HepG2 (cell line): ENCODE data around the gene NAV3. TPM values are rescaled to one million over a fixed set of nuclear protein-coding genes. Genes with fewer than 3 reads are reported as not detected.

Experiments
- ATAC-seq: fragments of 200-7000 bp; cut with Tn5 transposase; 3 replicates; pipeline ENCODE4 v1.9.1; 2020; ENCODE audit warnings: mild to moderate bottlenecking, moderate library complexity
- BruUV-seq: library from RNA; stranded (reverse); fragments of 400-500 nt; replicated peaks from 2 replicates; lab custom pipeline; 2021; lab: Mats Ljungman, UMichigan
- CTCF ChIA-PET: fragments of 300-600 bp; formaldehyde crosslinking; extraction: SDS; loops from one replicate; lab custom pipeline; 2021; ENCODE audit warnings: low total read pairs, inconsistent platforms, low intra/inter-chr PET ratio; lab: Yijun Ruan, JAX
- POLR2A ChIA-PET: fragments of 350-600 bp; sonication (Branson Sonifier 250); formaldehyde crosslinking; loops from one replicate; lab custom pipeline; 2020; ENCODE audit warnings: antibody characterized with exemption, inconsistent platforms; lab: Yijun Ruan, JAX
- DNase-seq: peaks from one replicate; pipeline ENCODE4 v3.0.0-alpha.2; 2015; ENCODE audit warnings: low spot score
- FAIRE-seq: peaks from 3 replicates; lab custom pipeline; 2011; peaks lifted over from hg19 to GRCh38; lab: Jason Lieb, UNC
- H2AFZ ChIP-seq: one replicate; pipeline ENCODE4 v1.6.1; 2011; ENCODE audit warnings: low read length, inconsistent platforms
- H3K27ac ChIP-seq: fragments of 300-600 bp; 3 replicates; pipeline ENCODE4 v1.8.0; 2011; ENCODE audit warnings: mixed run types, mild to moderate bottlenecking, mixed read lengths, low read length, inconsistent platforms; ENCODE audit not compliant: insufficient read depth; ENCODE audit errors: extremely low read length
- H3K27me3 ChIP-seq, 2 experiments: fragments of 200-600 bp in 1 of 2; 2 replicates in 1 of 2; 3 replicates in 1 of 2; pipeline versions ENCODE4 v1.6.0 to v1.8.0; 2011; ENCODE audit warnings: low read length in 2 of 2, mild to moderate bottlenecking in 2 of 2, moderate library complexity in 2 of 2, inconsistent platforms in 1 of 2; ENCODE audit not compliant: insufficient read depth in 2 of 2, control insufficient read depth in 1 of 2
- H3K36me3 ChIP-seq, 2 experiments: fragments of 200-600 bp in 1 of 2; replicated peaks in 1 of 2; 2 replicates in 1 of 2; 3 replicates in 1 of 2; pipeline versions ENCODE4 v1.5.1 to v1.8.0; 2011; ENCODE audit warnings: low read length in 2 of 2, inconsistent platforms in 1 of 2; ENCODE audit not compliant: insufficient read depth in 2 of 2, control insufficient read depth in 1 of 2
- H3K4me1 ChIP-seq: 2 replicates; pipeline ENCODE4 v1.5.1; 2012; ENCODE audit warnings: low read length, inconsistent platforms; ENCODE audit not compliant: insufficient read depth
- H3K4me2 ChIP-seq: 2 replicates; pipeline ENCODE4 v1.6.0; 2011; ENCODE audit warnings: low read depth, low read length, inconsistent platforms
- H3K4me3 ChIP-seq, 3 experiments: fragments of 200-600 bp in 1 of 3; sonication (generic), shearing (Covaris generic) in 1 of 3; replicated peaks in 1 of 3; 2 replicates each; pipeline ENCODE4 v1.5.1; 2011 to 2016; ENCODE audit warnings: low read length in 3 of 3, inconsistent platforms in 2 of 3, low read depth in 2 of 3, mild to moderate bottlenecking in 2 of 3, control low read depth in 1 of 3, mixed read lengths in 1 of 3; ENCODE audit not compliant: insufficient read depth in 1 of 3
- H3K79me2 ChIP-seq: one replicate; pipeline ENCODE4 v1.6.1; 2011; ENCODE audit warnings: low read length, inconsistent platforms; ENCODE audit not compliant: insufficient read depth
- H3K9ac ChIP-seq: 2 replicates; pipeline ENCODE4 v1.6.0; 2011; ENCODE audit warnings: mild to moderate bottlenecking, low read depth, low read length, inconsistent platforms; ENCODE audit not compliant: insufficient read depth
- H3K9me3 ChIP-seq: 2 replicates; pipeline ENCODE4 v1.5.1; 2012; ENCODE audit warnings: mild to moderate bottlenecking, low read length
- H4K20me1 ChIP-seq: 2 replicates; pipeline ENCODE4 v1.6.0; 2011; ENCODE audit warnings: inconsistent platforms, mild to moderate bottlenecking, low read length, moderate library complexity; ENCODE audit not compliant: insufficient read depth
- CEBPG ChIP-seq: IDR thresholded peaks from 2 replicates; pipeline ENCODE4 v1.6.1; 2016
- FOXA1 ChIP-seq, 2 experiments: fragments of 450-650 bp in 1 of 2; sonication (generic) in 1 of 2; formaldehyde crosslinking in 1 of 2; IDR thresholded peaks; 2 replicates each; pipeline versions ENCODE4 v1.4.0 to v1.6.1; 2016 to 2020; ENCODE audit warnings: missing genetic modification reagents in 1 of 2
- KLF15 ChIP-seq: sonication (generic); formaldehyde crosslinking; IDR thresholded peaks from 2 replicates; pipeline ENCODE4 v1.8.1; 2023; ENCODE audit warnings: borderline replicate concordance, mild to moderate bottlenecking, inconsistent platforms, missing genetic modification reagents, mixed read lengths
- NFRKB ChIP-seq: fragments of 450-650 bp; IDR thresholded peaks from 2 replicates; pipeline ENCODE4 v1.6.1; 2017
- ZKSCAN1 ChIP-seq: fragments of 150-350 bp; IDR thresholded peaks from 2 replicates; pipeline ENCODE4 v1.6.1; 2014; ENCODE audit warnings: low read length
- ZNF572 ChIP-seq: sonication (generic); formaldehyde crosslinking; IDR thresholded peaks from 2 replicates; pipeline ENCODE4 v1.5.1; 2020; ENCODE audit warnings: mild to moderate bottlenecking, missing genetic modification reagents
- ZNF652 ChIP-seq: IDR thresholded peaks from 2 replicates; pipeline ENCODE4 v1.6.1; 2016; ENCODE audit warnings: low read depth, borderline replicate concordance
- in situ Hi-C: cut with HindIII; loops from 2 replicates; pipeline ENCODE4 v1.10.0; 2017; ENCODE audit warnings: low pct_unique_long_range_greater_than_20kb; ENCODE audit not compliant: extremely low pct_ligation_motif_present
- intact Hi-C: fragments of 100-400 bp; cut with micrococcal nuclease; formaldehyde crosslinking; loops from one replicate; pipeline ENCODE4 v1.10.0; 2022; ENCODE audit not compliant: unreplicated experiment
- polyA plus RNA-seq, 8 experiments: library from polyadenylated mRNA; depleted of rRNA in 3 of 8; stranded (reverse) in 7 of 8; unstranded in 1 of 8; fragments of >200 nt; fragmentation: Illumina TruSeq in 4 of 8; extraction: Trizol in 4 of 8; gene quantifications; 2 replicates each; pipeline versions ENCODE4 v1.2.1 to v1.2.3, GENCODE V29; 2011 to 2016; ENCODE audit warnings: low read depth in 4 of 8, missing spikeins in 1 of 8, mixed read lengths in 1 of 8; ENCODE audit not compliant: insufficient read depth in 1 of 8
- total RNA-seq, 5 experiments: library from RNA; depleted of rRNA; stranded (reverse); fragments of >200 nt; fragmentation: Illumina TruSeq; extraction: Trizol; gene quantifications; 2 replicates each; pipeline ENCODE4 v1.2.3, GENCODE V29; 2016; ENCODE audit warnings: low read depth in 1 of 5
- TF ChIP-seq, protein P1 (sequence below): fragments of 450-650 bp; IDR thresholded peaks from 2 replicates; pipeline ENCODE4 v1.6.1; 2017
- TF ChIP-seq, protein P2 (sequence below): IDR thresholded peaks from 2 replicates; pipeline ENCODE4 v1.6.1; 2012; ENCODE audit warnings: low read depth, low read length, improper control_type of control experiment
- TF ChIP-seq, protein P3 (sequence below): sonication (generic); formaldehyde crosslinking; IDR thresholded peaks from 2 replicates; pipeline ENCODE4 v1.4.0; 2020; ENCODE audit warnings: missing genetic modification reagents, mild to moderate bottlenecking, borderline replicate concordance
- TF ChIP-seq, protein P4 (sequence below): sonication (generic); formaldehyde crosslinking; IDR thresholded peaks from 2 replicates; pipeline ENCODE4 v1.8.1; 2023; ENCODE audit warnings: mild to moderate bottlenecking, missing genetic modification reagents
- TF ChIP-seq, protein P5 (sequence below), 2 experiments: IDR thresholded peaks; 2 replicates each; pipeline ENCODE4 v1.6.1; 2011 to 2012; ENCODE audit warnings: low read length in 2 of 2, borderline replicate concordance in 1 of 2, low read depth in 1 of 2, mild to moderate bottlenecking in 1 of 2, moderate library complexity in 1 of 2

NAV3 gene
- total and polyA plus RNA-seq, 2 of the 13 experiments (the other 11 are each of a cell fraction or from before 2014, with no cell fraction given) = 0.01 to 0.18 TPM

DNA sequence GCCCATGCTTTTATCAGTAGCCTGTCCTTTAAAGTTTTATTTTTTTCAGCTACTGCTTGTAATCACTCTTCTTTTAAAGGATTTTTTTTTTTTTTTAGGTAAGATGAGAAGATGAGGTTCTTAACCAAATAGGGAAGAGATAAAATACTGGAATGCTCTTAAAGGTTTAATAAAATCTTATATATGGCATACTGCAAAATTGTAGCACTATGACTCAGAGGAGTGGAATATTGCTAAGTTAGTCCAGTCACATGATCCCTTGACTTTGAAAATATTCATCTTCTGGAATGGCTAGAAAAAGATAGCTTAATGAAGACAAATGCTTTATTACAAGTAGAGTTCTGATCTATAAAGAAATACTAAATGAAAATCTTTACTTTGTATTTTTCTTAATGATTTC lies 116.6 kb downstream of the NAV3 start:
- intact Hi-C loops (no loop called here), in situ Hi-C loops (no loop called here)
- no peaks in the 10 kb centered on the region for H3K79me2 ChIP-seq
- DNase-seq (no peak), ATAC-seq (no peak), FAIRE-seq (no peak)
- H3K4me2 ChIP-seq = no peak overlapping the region
- CTCF ChIA-PET = no interaction called here
- H3K27ac ChIP-seq = no peak overlapping the region
- no peak overlapping the region for H3K9ac ChIP-seq
- no peaks in the 10 kb centered on the region for H4K20me1 ChIP-seq
- no peaks in the 10 kb centered on the region for H3K4me1 ChIP-seq
- H3K9me3 ChIP-seq = no peaks in the 10 kb centered on the region
- POLR2A ChIA-PET = no interaction called here
- BruUV-seq = no TSS peak
- no peak overlapping the region for H3K4me3 ChIP-seq
- no peak overlapping the region for H2AFZ ChIP-seq
- no peaks in the 10 kb centered on the region for H3K36me3 ChIP-seq
- no peaks in the 10 kb centered on the region for H3K27me3 ChIP-seq
- TF ChIP-seq CEBPG (CRISPR knock-in tag) (no peak), ZNF572 (CRISPR knock-in tag) (no peak), ZNF652 (CRISPR knock-in tag) (no peak), ZKSCAN1 (no peak), KLF15 (CRISPR knock-in tag) (no peak), FOXA1 (IDR thresholded peaks at IDR 0.05) (no peak), FOXA1 (CRISPR knock-in tag; IDR thresholded peaks at IDR 0.05) (no peak), NFRKB (no peak)
- TF ChIP-seq, protein P1, sequence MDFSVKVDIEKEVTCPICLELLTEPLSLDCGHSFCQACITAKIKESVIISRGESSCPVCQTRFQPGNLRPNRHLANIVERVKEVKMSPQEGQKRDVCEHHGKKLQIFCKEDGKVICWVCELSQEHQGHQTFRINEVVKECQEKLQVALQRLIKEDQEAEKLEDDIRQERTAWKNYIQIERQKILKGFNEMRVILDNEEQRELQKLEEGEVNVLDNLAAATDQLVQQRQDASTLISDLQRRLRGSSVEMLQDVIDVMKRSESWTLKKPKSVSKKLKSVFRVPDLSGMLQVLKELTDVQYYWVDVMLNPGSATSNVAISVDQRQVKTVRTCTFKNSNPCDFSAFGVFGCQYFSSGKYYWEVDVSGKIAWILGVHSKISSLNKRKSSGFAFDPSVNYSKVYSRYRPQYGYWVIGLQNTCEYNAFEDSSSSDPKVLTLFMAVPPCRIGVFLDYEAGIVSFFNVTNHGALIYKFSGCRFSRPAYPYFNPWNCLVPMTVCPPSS = no peak
- TF ChIP-seq, protein P2, sequence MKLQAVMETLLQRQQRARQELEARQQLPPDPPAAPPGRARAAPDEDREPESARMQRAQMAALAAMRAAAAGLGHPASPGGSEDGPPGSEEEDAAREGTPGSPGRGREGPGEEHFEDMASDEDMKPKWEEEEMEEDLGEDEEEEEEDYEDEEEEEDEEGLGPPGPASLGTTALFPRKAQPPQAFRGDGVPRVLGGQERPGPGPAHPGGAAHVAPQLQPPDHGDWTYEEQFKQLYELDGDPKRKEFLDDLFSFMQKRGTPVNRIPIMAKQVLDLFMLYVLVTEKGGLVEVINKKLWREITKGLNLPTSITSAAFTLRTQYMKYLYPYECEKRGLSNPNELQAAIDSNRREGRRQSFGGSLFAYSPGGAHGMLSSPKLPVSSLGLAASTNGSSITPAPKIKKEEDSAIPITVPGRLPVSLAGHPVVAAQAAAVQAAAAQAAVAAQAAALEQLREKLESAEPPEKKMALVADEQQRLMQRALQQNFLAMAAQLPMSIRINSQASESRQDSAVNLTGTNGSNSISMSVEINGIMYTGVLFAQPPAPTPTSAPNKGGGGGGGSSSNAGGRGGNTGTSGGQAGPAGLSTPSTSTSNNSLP = no peak
- TF ChIP-seq, protein P3, sequence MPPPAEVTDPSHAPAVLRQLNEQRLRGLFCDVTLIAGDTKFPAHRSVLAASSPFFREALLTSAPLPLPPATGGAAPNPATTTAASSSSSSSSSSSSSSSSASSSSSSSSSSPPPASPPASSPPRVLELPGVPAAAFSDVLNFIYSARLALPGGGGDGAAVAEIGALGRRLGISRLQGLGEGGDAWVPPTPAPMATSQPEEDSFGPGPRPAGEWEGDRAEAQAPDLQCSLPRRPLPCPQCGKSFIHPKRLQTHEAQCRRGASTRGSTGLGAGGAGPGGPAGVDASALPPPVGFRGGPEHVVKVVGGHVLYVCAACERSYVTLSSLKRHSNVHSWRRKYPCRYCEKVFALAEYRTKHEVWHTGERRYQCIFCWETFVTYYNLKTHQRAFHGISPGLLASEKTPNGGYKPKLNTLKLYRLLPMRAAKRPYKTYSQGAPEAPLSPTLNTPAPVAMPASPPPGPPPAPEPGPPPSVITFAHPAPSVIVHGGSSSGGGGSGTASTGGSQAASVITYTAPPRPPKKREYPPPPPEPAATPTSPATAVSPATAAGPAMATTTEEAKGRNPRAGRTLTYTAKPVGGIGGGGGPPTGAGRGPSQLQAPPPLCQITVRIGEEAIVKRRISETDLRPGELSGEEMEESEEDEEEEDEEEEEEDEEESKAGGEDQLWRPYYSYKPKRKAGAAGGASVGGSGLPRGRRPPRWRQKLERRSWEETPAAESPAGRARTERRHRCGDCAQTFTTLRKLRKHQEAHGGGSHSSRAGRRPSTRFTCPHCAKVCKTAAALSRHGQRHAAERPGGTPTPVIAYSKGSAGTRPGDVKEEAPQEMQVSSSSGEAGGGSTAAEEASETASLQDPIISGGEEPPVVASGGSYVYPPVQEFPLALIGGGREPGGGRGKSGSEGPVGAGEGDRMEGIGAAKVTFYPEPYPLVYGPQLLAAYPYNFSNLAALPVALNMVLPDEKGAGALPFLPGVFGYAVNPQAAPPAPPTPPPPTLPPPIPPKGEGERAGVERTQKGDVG (CRISPR knock-in tag) = no peak
- TF ChIP-seq, protein P4, sequence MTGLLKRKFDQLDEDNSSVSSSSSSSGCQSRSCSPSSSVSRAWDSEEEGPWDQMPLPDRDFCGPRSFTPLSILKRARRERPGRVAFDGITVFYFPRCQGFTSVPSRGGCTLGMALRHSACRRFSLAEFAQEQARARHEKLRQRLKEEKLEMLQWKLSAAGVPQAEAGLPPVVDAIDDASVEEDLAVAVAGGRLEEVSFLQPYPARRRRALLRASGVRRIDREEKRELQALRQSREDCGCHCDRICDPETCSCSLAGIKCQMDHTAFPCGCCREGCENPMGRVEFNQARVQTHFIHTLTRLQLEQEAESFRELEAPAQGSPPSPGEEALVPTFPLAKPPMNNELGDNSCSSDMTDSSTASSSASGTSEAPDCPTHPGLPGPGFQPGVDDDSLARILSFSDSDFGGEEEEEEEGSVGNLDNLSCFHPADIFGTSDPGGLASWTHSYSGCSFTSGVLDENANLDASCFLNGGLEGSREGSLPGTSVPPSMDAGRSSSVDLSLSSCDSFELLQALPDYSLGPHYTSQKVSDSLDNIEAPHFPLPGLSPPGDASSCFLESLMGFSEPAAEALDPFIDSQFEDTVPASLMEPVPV (CRISPR knock-in tag) = no peak
- TF ChIP-seq, protein P5, sequence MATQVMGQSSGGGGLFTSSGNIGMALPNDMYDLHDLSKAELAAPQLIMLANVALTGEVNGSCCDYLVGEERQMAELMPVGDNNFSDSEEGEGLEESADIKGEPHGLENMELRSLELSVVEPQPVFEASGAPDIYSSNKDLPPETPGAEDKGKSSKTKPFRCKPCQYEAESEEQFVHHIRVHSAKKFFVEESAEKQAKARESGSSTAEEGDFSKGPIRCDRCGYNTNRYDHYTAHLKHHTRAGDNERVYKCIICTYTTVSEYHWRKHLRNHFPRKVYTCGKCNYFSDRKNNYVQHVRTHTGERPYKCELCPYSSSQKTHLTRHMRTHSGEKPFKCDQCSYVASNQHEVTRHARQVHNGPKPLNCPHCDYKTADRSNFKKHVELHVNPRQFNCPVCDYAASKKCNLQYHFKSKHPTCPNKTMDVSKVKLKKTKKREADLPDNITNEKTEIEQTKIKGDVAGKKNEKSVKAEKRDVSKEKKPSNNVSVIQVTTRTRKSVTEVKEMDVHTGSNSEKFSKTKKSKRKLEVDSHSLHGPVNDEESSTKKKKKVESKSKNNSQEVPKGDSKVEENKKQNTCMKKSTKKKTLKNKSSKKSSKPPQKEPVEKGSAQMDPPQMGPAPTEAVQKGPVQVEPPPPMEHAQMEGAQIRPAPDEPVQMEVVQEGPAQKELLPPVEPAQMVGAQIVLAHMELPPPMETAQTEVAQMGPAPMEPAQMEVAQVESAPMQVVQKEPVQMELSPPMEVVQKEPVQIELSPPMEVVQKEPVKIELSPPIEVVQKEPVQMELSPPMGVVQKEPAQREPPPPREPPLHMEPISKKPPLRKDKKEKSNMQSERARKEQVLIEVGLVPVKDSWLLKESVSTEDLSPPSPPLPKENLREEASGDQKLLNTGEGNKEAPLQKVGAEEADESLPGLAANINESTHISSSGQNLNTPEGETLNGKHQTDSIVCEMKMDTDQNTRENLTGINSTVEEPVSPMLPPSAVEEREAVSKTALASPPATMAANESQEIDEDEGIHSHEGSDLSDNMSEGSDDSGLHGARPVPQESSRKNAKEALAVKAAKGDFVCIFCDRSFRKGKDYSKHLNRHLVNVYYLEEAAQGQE (IDR thresholded peaks at IDR 0.05; ENCODE audit: borderline replicate concordance in 1 of 2, low read depth in 1 of 2, low read length in 2 of 2) = no peak
